Naive B cell (primary cell): ENCODE data around the gene TSPO2. TPM values are rescaled to one million over a fixed set of nuclear protein-coding genes. Genes with fewer than 3 reads are reported as not detected.
"Not testable (repeated sequence)": the region's sequence is repeated elsewhere in the genome, so short reads cannot be mapped to it uniquely, and the experiment has no call there.

ENCODE experiments used
- ATAC-seq, 2 donors: fragments of 150-1000 bp; cut with Tn5 transposase; 2 replicates each; pipeline ENCODE4 v1.10.0; 2021; ENCODE audit warnings: low read depth in 2 of 2, mild to moderate bottlenecking in 2 of 2, moderate library complexity in 2 of 2
- DNase-seq: peaks from one replicate; pipeline ENCODE4 v3.0.0; 2022
- H3K27ac Mint-ChIP-seq, 6 donors: one replicate each; pipeline ENCODE4 v1.8.0; 2020 to 2022; ENCODE audit warnings: mild to moderate bottlenecking in 6 of 6, mixed read lengths in 6 of 6, moderate library complexity in 5 of 6, inconsistent platforms in 2 of 6
- H3K27me3 Mint-ChIP-seq, 3 donors: one replicate each; pipeline ENCODE4 v1.8.0; 2021 to 2022; ENCODE audit warnings: mixed read lengths in 3 of 3, mild to moderate bottlenecking in 1 of 3
- H3K36me3 Mint-ChIP-seq, 2 donors: one replicate each; pipeline ENCODE4 v1.8.0; 2020 to 2022; ENCODE audit warnings: mixed read lengths in 2 of 2, inconsistent platforms in 1 of 2, mild to moderate bottlenecking in 1 of 2
- H3K4me1 Mint-ChIP-seq, 3 donors: one replicate each; pipeline ENCODE4 v1.8.0; 2020 to 2022; ENCODE audit warnings: mixed read lengths in 3 of 3, inconsistent platforms in 1 of 3, mild to moderate bottlenecking in 1 of 3, moderate library complexity in 1 of 3
- H3K4me3 Mint-ChIP-seq, 8 donors: one replicate each; pipeline ENCODE4 v1.8.0; 2020 to 2022; ENCODE audit warnings: mild to moderate bottlenecking in 8 of 8, mixed read lengths in 8 of 8, moderate library complexity in 8 of 8, inconsistent platforms in 2 of 8
- H3K9me3 Mint-ChIP-seq, 7 donors: one replicate each; pipeline ENCODE4 v1.8.0; 2020 to 2022; ENCODE audit warnings: mixed read lengths in 7 of 7, mild to moderate bottlenecking in 5 of 7, inconsistent platforms in 2 of 7, moderate library complexity in 1 of 7
- polyA plus RNA-seq, 6 donors: library from polyadenylated mRNA; unstranded; fragments of 300-500 nt; fragmentation: Illumina TruSeq; gene quantifications; one replicate each; pipeline ENCODE4 v1.2.3, GENCODE V29; 2021; ENCODE audit warnings: low read depth in 6 of 6

Gene TSPO2
- polyA plus RNA-seq, 6 donors from 2014 or later: not detected

DNA sequence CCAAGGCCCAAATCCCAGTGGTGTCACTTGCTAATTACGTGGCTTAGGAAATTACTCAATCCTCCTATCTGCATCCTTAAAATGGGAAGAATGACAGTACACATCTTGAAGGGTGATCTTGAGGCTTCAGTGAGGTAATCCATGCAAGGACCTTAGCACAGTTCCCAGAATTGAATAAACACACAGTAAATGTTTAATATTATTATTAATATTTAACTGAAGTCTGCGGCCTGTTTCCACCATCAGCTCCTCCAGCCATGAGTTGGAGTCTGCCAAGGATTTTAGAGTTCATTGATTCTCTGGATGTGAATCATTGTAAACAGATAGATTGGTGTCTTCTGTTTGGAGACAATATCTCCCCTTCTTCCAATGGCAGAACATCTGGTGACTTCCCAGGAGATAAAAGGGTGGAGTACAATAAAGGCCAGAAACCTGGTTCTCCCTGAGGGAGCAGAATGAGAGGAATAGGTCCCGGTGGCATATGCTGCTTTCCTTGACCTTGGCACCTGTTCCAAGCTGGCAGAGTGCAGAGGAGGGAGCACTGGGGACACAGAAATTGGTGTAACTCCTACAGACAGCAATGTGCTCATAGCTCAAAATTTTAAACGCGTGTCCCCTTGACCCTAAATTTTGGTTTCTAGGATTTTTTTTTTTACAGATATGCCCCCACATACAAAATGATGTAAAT lies 28.7 kb upstream of the TSPO2 start:
- H3K27me3 Mint-ChIP-seq: peaks cover 7 to 14% (median 8%) of the 10 kb centered on the region in 3 donors
- ATAC-seq (no peak), DNase-seq (no peak)
- H3K4me1 Mint-ChIP-seq: no peaks in the 10 kb centered on the region
- H3K4me3 Mint-ChIP-seq: no peak overlapping the region
- H3K9me3 Mint-ChIP-seq: peaks cover 0 to 5% (median 0%) of the 10 kb centered on the region in 7 donors
- no peak overlapping the region for H3K27ac Mint-ChIP-seq
- H3K36me3 Mint-ChIP-seq: peaks cover 4 to 7% of the 10 kb centered on the region in 2 donors

DNA sequence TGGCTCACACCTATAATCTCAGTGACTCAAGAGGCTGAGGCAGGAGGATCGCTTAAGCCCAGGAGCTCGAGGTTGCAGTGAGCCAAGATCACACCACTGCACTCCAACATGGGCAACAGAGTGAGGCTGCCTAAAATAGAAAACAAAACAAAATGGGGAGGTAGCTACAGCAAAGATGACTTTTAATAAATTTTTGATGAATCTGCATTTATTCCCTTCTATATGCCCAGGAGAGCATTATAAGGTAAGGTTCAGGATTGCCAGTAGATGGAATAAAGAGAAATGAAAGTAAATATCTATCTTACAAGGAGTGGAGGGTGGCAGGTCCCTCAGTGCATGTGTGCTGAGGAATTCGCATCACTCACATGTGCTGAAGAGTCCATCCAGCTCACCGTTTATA lies 27.5 kb upstream of the TSPO2 start:
- ATAC-seq (no peak), DNase-seq (no peak)
- Mint-ChIP-seq H3K36me3 (peaks cover 4 to 9% of the 10 kb centered on the region in 2 donors), H3K4me1 (no peaks in the 10 kb centered on the region), H3K4me3 (no peak overlapping the region), H3K27me3 (peaks cover 7 to 16% (median 9%) of the 10 kb centered on the region in 3 donors), H3K9me3 (peaks cover 0 to 5% (median 0%) of the 10 kb centered on the region in 7 donors), H3K27ac (no peak overlapping the region)

DNA sequence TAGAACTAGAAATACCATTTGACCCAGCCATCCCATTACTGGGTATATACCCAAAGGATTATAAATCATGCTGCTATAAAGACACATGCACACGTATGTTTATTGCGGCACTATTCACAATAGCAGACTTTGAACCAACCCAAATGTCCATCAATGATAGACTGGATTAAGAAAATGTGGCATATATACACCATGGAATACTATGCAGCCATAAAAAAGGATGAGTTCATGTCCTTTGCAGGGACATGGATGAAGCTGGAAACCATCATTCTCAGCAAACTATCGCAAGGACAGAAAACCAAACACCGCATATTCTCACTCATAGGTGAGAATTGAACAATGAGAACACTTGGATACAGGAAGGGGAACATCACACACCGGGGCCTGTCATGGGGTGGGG lies 26.4 kb upstream of the TSPO2 start:
- H3K4me1 Mint-ChIP-seq, H3K9me3 Mint-ChIP-seq, H3K4me3 Mint-ChIP-seq, DNase-seq, H3K36me3 Mint-ChIP-seq, ATAC-seq, H3K27ac Mint-ChIP-seq: not testable (repeated sequence)
- H3K27me3 Mint-ChIP-seq: peaks cover 0 to 12% (median 9%) of the 10 kb centered on the region in 3 donors

DNA sequence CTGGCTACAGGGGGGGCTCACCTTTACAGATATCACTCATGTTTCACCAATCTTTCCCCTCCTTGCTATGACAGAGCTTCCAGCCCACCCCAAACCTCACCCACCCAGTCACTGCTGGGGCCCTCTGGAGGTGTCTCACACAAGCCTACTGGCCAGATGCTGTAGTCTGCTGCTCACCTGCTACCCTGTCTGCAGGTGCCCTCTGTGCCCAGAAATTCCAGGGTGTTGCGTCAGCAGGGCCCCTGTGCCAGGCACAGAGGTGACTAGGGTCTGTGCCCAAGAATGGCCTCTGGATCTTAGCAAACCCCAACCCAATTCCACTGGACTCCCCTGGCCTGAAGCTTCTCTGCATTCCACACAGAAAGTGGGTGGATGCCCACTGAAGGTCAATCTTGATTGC lies 24.6 kb upstream of the TSPO2 start:
- no peaks in the 10 kb centered on the region for H3K4me1 Mint-ChIP-seq
- peaks cover 3 to 9% of the 10 kb centered on the region in 2 donors for H3K36me3 Mint-ChIP-seq
- ATAC-seq (no peak), DNase-seq (no peak)
- peak overlapping the region in 2 of 6 donors; percentile 55 to 68 for H3K27ac Mint-ChIP-seq
- H3K4me3 Mint-ChIP-seq: peak overlapping the region in 1 of 8 donors; percentile 47
- peaks cover 0 to 9% (median 7%) of the 10 kb centered on the region in 3 donors for H3K27me3 Mint-ChIP-seq
- peaks cover 0 to 5% (median 0%) of the 10 kb centered on the region in 7 donors for H3K9me3 Mint-ChIP-seq

DNA sequence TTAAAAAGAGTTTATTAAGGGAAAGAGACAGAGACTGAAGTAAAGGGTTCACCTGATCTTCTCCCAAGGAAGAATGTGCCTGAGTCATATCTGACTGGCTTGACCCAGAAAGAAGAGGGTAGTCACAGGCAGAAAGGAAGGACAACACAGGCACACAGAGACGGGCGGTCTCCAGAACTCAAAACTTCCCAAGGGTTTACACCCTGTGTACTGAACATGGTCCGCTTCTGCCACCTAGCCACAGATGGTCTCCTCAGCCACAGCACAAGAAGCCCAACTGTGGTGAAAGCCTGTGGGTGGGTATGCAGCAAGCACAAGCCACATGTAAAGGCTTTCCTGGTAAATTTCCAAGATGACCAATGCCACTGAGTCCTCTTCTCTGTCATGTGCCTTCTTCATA lies 20.4 kb upstream of the TSPO2 start:
- no peak overlapping the region for H3K27ac Mint-ChIP-seq
- H3K36me3 Mint-ChIP-seq: peaks cover 0 to 9% of the 10 kb centered on the region in 2 donors
- H3K9me3 Mint-ChIP-seq: peaks cover 0 to 4% (median 0%) of the 10 kb centered on the region in 7 donors
- H3K27me3 Mint-ChIP-seq: peaks cover 0 to 9% (median 7%) of the 10 kb centered on the region in 3 donors
- no peak overlapping the region for H3K4me3 Mint-ChIP-seq
- no peaks in the 10 kb centered on the region for H3K4me1 Mint-ChIP-seq
- ATAC-seq (no peak), DNase-seq (no peak)

DNA sequence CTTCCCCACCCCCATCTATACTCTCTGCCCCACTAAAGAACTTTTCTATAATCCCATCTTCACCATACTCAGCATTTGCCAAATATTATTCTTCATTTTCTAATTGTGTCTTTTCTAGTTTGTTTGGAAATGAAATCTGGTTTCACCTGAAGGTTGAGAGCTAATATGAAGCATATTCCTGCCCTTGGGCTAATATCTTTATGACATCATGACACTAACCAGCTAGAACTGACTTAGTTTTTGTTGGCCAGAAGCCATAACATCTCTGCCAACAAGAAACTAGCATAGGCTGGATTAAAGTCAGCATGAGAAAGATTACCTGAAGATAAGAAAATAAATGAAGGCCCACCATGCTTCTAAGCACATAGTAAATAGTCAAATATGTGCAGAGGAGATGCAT lies 20.0 kb upstream of the TSPO2 start:
- no peak for ATAC-seq
- H3K27me3 Mint-ChIP-seq: peaks cover 0 to 9% (median 7%) of the 10 kb centered on the region in 3 donors
- H3K4me1 Mint-ChIP-seq: peaks cover 3 to 4% (median 4%) of the 10 kb centered on the region in 3 donors
- H3K36me3 Mint-ChIP-seq: peaks cover 0 to 9% of the 10 kb centered on the region in 2 donors
- DNase-seq: no peak
- H3K27ac Mint-ChIP-seq: no peak overlapping the region
- peaks cover 0 to 4% (median 0%) of the 10 kb centered on the region in 7 donors for H3K9me3 Mint-ChIP-seq
- no peak overlapping the region for H3K4me3 Mint-ChIP-seq

DNA sequence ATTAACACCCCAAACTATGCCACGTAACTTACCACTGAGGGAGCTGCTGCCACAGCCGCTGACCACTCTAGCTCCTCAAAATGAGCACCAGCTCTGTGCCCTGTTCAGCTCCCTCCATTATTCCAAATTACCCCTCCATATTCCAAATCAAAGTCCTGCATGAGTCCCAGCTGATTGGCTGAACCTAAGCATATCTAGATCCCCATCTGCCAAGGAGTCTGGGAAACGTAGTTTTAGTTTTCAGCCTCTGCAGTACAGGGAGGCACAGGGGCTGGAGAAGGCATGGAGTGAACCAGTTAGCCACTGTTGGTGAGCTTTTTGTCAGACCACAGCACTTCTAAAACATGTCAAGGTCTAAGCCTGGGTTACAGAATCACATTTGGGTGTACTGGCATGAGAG lies 19.2 kb upstream of the TSPO2 start:
- Mint-ChIP-seq H3K4me1 (peaks cover 10 to 12% (median 11%) of the 10 kb centered on the region in 3 donors), H3K27me3 (peaks cover 0 to 7% (median 6%) of the 10 kb centered on the region in 3 donors), H3K4me3 (no peak overlapping the region), H3K27ac (no peak overlapping the region), H3K9me3 (peaks cover 0 to 3% (median 0%) of the 10 kb centered on the region in 7 donors), H3K36me3 (peaks cover 0 to 6% of the 10 kb centered on the region in 2 donors)
- ATAC-seq (no peak), DNase-seq (no peak)

DNA sequence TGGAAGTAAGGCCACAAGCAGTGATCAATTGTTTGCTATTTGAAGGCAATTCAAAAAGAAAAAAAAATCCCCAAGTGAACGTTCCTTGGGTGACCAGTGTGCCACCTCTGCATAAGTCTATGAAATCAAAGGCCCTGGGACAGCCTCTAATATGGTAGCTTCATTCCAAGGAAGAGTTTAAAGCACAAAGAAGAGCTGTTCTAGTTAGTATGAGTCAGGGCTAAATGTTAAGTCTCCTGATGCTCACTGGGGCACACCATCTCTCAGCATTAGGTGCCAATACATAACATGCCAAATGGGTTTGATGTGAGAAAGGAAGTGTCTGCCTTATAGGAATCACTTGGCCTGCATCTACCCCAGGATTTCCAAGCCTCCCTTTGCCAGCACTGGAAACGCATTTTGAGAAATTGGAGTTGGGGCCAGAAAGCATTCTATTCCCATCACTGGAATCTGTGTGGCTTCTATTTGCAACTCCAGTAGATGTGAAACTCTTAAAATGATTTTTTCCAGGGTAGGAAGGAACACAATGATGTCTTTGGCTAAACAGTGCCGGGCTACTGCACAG lies 16.2 kb upstream of the TSPO2 start:
- H3K9me3 Mint-ChIP-seq: no peaks in the 10 kb centered on the region
- no peaks in the 10 kb centered on the region for H3K27me3 Mint-ChIP-seq
- peak overlapping the region in 3 of 8 donors; percentile 15 to 73 (median 64) for H3K4me3 Mint-ChIP-seq
- H3K4me1 Mint-ChIP-seq: peaks cover 23 to 27% (median 24%) of the 10 kb centered on the region in 3 donors
- ATAC-seq (no peak), DNase-seq (no peak)
- H3K27ac Mint-ChIP-seq: peak overlapping the region in 1 of 6 donors; percentile 41
- no peaks in the 10 kb centered on the region for H3K36me3 Mint-ChIP-seq

DNA sequence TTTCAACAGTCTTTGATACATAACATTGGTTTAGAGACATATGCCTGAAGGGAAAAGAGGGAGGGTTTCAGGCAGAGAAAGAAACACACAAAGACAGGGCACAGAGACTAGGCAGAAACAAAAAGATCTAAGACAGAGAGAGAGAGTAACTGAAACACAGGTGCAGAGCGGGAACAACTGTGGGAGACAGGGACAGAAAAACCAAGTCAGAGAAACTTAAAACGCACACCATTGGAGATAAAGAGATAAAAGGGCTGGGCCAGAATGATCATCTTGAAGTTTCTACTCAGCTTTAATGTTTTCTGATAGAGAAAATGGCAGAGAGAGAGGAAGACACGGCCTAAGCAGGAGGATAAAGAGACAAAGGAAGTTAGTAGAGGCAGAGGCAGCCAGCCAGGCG lies 15.0 kb upstream of the TSPO2 start:
- Mint-ChIP-seq H3K27me3 (no peaks in the 10 kb centered on the region), H3K4me1 (peaks cover 23 to 29% (median 25%) of the 10 kb centered on the region in 3 donors), H3K9me3 (no peaks in the 10 kb centered on the region), H3K4me3 (peak overlapping the region; percentile 79 to 96 (median 86)), H3K36me3 (no peaks in the 10 kb centered on the region), H3K27ac (peak overlapping the region in 5 of 6 donors; percentile 10 to 96 (median 69))
- ATAC-seq (no peak), DNase-seq (no peak)

DNA sequence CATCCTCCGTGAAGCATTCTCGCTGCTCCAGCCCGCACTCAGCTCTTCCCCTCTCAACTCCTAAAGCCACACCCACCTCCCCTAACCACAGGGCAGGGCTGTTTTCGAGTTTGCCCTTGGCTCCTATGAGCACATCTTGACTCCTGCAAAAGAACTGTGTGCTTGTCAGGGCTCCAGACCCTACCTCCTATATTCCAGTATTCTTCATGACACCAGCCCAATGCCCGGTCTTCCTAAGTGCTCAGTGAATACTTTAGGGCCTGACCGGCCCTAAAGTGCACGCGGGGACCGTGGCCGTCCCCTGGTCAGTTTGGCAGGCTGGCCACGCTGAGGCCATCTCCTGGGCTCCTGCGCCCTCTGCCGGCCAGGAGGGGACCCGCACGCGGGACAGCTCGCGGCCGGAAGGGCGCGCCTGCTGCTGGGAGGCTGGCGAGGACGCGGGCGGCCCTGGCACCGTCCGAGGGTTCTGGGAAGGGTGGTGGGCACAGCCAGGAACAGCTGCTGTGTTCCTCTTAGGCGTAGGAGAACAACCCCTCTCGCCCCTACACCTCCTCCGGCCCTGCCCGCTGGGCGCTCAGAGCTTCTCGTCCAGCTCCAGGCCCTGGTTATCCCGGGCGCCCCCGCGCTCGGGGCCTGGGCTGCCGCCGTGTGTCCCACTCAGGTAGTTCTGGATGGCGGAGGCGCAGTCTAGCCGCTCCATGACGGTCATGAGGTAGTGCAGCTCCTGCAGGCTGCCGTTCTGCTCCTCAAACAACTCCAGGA lies 14.3 kb upstream of the TSPO2 start:
- Mint-ChIP-seq H3K27me3 (no peaks in the 10 kb centered on the region), H3K27ac (peak overlapping the region; percentile 3 to 96 (median 73))
- peak; percentile 66 for DNase-seq

DNA sequence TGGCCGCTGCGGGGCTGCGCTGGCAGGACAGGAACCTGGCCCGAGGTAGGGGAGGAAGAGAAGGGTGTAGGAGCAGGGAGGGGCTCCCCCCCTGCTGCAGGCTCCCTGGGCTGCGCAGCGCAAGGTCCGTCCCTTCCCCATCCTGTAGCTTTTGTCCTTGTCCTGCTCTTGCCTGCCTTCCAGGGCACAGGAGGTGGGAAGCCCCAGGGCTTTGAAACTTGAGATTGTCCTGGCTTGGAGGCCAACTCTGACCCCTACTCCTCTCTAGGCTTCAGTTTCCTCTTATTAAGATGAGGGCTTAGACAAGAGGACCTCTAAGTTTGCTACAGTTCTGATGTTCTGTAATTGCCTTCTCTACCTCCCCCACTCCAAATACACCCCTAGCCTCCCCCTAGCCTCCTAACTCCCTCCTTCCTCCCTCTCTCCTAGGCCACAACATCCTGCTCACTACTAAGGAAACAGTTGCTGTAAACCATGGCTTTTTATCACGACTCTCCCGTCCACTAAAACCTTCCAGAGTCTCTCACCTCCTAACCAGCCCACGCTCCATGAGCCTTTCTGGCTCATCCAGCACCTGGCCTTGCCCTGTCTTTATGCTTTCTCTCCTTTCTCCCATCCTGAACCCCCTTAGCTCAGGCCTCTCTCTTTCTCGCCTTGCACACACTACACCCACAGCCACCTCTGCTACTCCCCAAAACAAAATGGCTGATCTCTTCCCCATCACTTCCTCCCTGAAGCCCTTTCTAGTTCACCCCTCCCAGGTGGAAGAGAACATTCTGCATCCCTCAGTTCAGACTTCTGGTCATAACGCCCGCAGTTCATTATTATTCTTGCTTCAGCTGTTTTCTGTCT lies 13.5 kb upstream of the TSPO2 start:
- H3K9me3 Mint-ChIP-seq: no peaks in the 10 kb centered on the region
- H3K4me1 Mint-ChIP-seq: peaks cover 23 to 29% (median 25%) of the 10 kb centered on the region in 3 donors
- H3K27ac Mint-ChIP-seq: peak overlapping the region in 5 of 6 donors; percentile 2 to 85 (median 74)

More for the DNA sequence above, 14.3 kb upstream of the TSPO2 start:
- Mint-ChIP-seq H3K4me1 (peaks cover 23 to 29% (median 25%) of the 10 kb centered on the region in 3 donors), H3K9me3 (no peaks in the 10 kb centered on the region), H3K36me3 (no peaks in the 10 kb centered on the region), H3K4me3 (peak overlapping the region; percentile 79 to 96 (median 87))
- ATAC-seq: peak; percentile 83 to 85

DNA sequence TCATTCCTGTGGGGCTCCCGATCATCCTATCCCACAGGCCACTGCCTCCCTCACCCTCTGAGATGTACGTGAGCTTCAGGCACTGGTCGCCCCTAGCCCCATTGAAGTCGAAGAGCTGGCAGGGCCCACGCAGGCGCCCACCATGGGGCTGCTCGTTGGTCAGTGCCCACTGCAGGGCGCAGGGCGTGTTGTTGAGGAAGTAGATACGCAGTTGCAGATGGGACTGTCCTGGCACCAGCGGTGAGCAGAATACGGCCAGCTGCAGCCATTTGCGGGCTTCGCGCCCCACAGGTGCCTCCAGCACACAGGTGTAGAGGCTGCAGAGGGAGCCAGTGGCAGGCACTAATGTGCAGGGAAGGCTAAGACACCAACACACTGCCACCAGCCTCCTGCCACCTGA lies 9.4 kb upstream of the TSPO2 start:
- peaks cover 13 to 20% (median 17%) of the 10 kb centered on the region in 3 donors for H3K4me1 Mint-ChIP-seq
- peak overlapping the region in 1 of 6 donors; percentile 37 for H3K27ac Mint-ChIP-seq
- no peaks in the 10 kb centered on the region for H3K9me3 Mint-ChIP-seq
- DNase-seq: no peak
- ATAC-seq: no peak
- H3K36me3 Mint-ChIP-seq: peaks cover 0 to 3% of the 10 kb centered on the region in 2 donors
- no peak overlapping the region for H3K4me3 Mint-ChIP-seq
- H3K27me3 Mint-ChIP-seq: no peaks in the 10 kb centered on the region

More for the DNA sequence above, 13.5 kb upstream of the TSPO2 start:
- H3K4me3 Mint-ChIP-seq: peak overlapping the region; percentile 79 to 96 (median 87)
- H3K27me3 Mint-ChIP-seq: no peaks in the 10 kb centered on the region
- no peaks in the 10 kb centered on the region for H3K36me3 Mint-ChIP-seq
- ATAC-seq: no peak
- no peak for DNase-seq

DNA sequence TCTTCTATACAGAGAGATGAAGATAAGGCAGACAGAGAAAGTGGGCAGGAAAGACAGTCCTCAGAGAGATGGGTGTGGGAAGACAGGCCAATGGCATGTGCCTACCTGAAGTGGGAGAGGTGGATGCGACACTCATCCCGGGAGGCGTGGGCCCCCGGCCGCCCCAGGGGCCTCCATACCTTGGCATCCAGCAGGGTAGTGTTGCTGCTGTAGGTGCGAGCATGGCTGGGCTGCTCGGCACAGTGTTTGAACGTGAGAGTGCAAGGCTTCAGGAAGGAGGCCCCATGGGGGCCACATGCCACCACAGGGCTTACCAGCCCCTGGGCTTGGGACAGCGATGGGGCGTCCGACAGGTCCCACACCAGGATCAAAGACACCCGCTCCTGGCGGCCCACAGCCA lies 8.5 kb upstream of the TSPO2 start:
- Mint-ChIP-seq H3K9me3 (no peaks in the 10 kb centered on the region), H3K4me3 (no peak overlapping the region), H3K27me3 (no peaks in the 10 kb centered on the region), H3K4me1 (peaks cover 7 to 14% (median 11%) of the 10 kb centered on the region in 3 donors), H3K27ac (no peak overlapping the region), H3K36me3 (peaks cover 0 to 3% of the 10 kb centered on the region in 2 donors)
- DNase-seq: no peak
- ATAC-seq: no peak
